Measurements from ENCODE around the gene ANKFN1.

ANKFN1 gene

DNA sequence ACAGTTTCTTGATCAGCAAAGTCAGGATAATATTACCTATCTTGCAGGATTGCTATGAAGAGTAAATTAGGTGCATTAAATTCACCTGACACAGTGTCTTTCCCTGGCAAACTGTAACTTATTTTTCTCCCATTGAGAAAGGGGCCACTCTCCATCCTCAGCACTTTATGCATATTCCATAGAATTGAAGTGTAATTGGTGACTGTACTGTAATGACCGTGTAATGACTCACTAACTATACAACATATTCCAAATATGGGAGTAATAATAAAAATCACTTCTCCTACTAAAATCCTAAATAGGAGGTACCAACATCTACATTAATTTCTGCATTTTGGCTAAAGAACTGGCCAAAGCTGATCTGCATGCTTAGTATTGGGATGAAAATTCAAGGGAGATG, 298.4 kb downstream of the ANKFN1 start:
- no peak for DNase-seq (ENCODE audit: low spot score)
- in situ Hi-C loops (cut with MboI; ENCODE audit: low sequenced_read_pairs, unreplicated experiment): no loop called here
- TF ChIP-seq, protein P1, sequence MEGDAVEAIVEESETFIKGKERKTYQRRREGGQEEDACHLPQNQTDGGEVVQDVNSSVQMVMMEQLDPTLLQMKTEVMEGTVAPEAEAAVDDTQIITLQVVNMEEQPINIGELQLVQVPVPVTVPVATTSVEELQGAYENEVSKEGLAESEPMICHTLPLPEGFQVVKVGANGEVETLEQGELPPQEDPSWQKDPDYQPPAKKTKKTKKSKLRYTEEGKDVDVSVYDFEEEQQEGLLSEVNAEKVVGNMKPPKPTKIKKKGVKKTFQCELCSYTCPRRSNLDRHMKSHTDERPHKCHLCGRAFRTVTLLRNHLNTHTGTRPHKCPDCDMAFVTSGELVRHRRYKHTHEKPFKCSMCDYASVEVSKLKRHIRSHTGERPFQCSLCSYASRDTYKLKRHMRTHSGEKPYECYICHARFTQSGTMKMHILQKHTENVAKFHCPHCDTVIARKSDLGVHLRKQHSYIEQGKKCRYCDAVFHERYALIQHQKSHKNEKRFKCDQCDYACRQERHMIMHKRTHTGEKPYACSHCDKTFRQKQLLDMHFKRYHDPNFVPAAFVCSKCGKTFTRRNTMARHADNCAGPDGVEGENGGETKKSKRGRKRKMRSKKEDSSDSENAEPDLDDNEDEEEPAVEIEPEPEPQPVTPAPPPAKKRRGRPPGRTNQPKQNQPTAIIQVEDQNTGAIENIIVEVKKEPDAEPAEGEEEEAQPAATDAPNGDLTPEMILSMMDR (IDR thresholded peaks at IDR 0.05; ENCODE audit: borderline replicate concordance, control extremely low read depth, extremely low read depth, insufficient read depth, missing control alignments): no peak

DNA sequence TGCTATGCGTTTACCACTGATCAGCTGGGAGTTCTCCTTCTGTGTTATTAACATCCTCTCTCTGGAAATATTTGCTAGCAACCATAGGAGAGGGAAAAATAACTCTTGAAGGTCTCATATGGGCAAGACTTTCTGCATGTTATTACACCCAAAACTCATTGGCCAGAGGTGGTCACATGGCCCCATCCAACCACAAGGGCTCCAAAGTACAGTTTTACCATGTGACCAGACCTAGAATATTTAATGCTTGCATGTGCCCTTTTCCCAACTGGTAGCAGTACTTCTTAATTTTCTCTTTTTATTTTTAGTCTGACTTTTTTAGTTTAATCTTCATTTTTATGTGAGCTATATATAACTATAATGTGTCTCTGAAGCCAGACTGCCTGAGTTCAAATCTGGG, 299.2 kb downstream of the ANKFN1 start:
- TF ChIP-seq, protein P1 (IDR thresholded peaks at IDR 0.05; ENCODE audit: borderline replicate concordance, control extremely low read depth, extremely low read depth, insufficient read depth, missing control alignments): no peak
- no peak for DNase-seq (ENCODE audit: low spot score)
- in situ Hi-C loops (cut with MboI; ENCODE audit: low sequenced_read_pairs, unreplicated experiment): no loop called here

DNA sequence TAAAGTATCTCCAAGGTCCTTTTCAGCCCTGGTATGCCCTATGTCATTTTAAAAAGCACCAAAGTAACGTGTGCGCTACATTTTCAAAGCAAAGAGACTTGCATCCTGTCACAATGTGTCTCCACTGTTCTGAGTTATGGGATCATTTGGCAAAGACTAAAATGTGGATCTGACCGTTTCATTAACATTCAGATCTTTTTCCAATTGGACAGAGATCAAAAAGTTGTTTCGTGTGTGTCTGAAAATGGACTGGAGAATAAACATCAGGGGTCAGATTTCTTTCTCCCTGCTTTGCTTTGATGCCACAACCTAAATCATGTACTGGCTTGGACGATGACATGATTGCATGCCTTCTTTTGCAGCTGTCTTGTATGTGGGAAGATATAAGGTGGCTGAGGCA, 304.2 kb downstream of the ANKFN1 start:
- in situ Hi-C loops (cut with MboI; ENCODE audit: low sequenced_read_pairs, unreplicated experiment): no loop called here
- no peak for DNase-seq (ENCODE audit: low spot score)
- TF ChIP-seq, protein P1 (IDR thresholded peaks at IDR 0.05; ENCODE audit: borderline replicate concordance, control extremely low read depth, extremely low read depth, insufficient read depth, missing control alignments): no peak

DNA sequence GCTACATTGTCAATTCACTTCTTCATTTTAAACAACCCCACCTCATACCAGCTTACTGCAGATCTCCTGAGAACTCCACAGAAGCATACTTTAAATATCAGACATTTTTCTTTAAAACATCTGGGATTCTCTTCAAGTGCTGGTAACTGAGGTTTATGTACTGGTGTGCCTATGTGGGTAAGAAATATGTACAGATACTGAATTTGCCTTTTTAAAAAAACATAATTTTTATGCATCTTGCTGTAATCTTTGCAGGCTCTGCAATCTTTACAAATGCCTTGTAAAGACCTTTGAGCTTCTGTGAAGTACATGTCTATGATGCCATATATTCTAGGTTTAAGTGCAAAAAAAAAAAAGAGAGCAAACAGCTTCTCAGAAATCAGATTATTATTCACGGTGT, 312.6 kb downstream of the ANKFN1 start:
- in situ Hi-C loops (cut with MboI; ENCODE audit: low sequenced_read_pairs, unreplicated experiment): no loop called here
- TF ChIP-seq, protein P1 (IDR thresholded peaks at IDR 0.05; ENCODE audit: borderline replicate concordance, control extremely low read depth, extremely low read depth, insufficient read depth, missing control alignments): no peak

DNA sequence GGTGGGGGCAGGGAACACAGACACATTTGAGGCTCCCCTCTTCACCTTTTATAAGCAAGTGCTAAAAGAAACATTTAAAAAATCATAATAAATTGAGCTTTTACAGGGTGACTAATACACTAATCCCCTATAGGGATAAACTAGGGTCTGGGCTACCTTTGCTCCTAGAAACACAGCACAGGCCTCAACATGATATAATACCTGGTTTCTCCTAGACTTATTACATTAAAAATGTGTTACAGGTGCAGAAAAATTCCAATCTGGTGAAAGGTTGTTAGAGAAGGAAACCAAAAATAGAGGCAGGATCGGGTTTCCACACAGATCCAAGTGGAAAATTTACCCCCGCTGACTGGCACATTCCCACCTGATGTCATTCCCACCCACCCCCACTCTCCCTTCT, 315.6 kb downstream of the ANKFN1 start:
- TF ChIP-seq, protein P1 (IDR thresholded peaks at IDR 0.05; ENCODE audit: borderline replicate concordance, control extremely low read depth, extremely low read depth, insufficient read depth, missing control alignments): no peak
- no peak for DNase-seq (ENCODE audit: low spot score)
- in situ Hi-C loops (cut with MboI; ENCODE audit: low sequenced_read_pairs, unreplicated experiment): no loop called here

More for the DNA sequence above, 312.6 kb downstream of the ANKFN1 start:
- no peak for DNase-seq (ENCODE audit: low spot score)

DNA sequence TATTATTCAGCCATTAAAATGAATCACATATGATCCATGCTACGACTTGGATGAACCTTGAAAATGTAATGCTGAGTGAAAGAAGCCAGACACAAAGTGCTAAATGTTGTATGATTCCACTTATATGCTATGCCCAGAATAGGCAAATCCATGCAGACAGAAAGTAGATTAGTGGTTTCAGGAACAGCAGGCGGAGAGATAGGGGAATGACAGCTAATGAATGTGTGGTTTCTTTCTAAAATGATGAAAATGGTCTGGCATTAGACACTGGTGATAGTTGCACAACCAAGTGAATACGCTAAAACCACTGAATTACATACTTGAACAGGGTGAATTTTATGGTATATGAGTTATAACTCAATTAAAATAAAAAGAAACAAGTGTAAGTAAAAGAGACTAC, 318.4 kb downstream of the ANKFN1 start:
- in situ Hi-C loops (cut with MboI; ENCODE audit: low sequenced_read_pairs, unreplicated experiment): no loop called here

More for the DNA sequence above, 318.4 kb downstream of the ANKFN1 start:
- TF ChIP-seq, protein P1 (IDR thresholded peaks at IDR 0.05; ENCODE audit: borderline replicate concordance, control extremely low read depth, extremely low read depth, insufficient read depth, missing control alignments): no peak
- no peak for DNase-seq (ENCODE audit: low spot score)

Data from GM13976 (cell line).